K562 (cell line): ENCODE results near the gene HOXD1. TPM values are rescaled to one million over a fixed set of nuclear protein-coding genes. Genes with fewer than 3 reads are reported as not detected.

Source experiments
- ATAC-seq: fragments of 200-7000 bp; cut with Tn5 transposase; 3 replicates; pipeline ENCODE4 v1.9.1; 2020; ENCODE audit warnings: moderate library complexity
- BruUV-seq: library from RNA; stranded (reverse); fragments of 400-500 nt; replicated peaks from 2 replicates; lab custom pipeline; 2021; lab: Mats Ljungman, UMichigan
- CTCF ChIA-PET: fragments of 300-600 bp; formaldehyde crosslinking; extraction: SDS; loops from one replicate; lab custom pipeline; 2021; ENCODE audit warnings: low intra/inter-chr PET ratio; lab: Yijun Ruan, JAX
- POLR2A ChIA-PET: fragments of 300-600, 350-650 bp; sonication (Branson Sonifier 250); formaldehyde crosslinking; extraction: SDS; loops from one replicate; lab custom pipeline; 2021; ENCODE audit warnings: antibody characterized with exemption, inconsistent platforms; lab: Yijun Ruan, JAX
- DNase-seq, 4 experiments: peaks; one replicate each; pipeline versions ENCODE4 v3.0.0 to v3.0.0-alpha.2; 2011 to 2018; ENCODE audit warnings: low spot score in 3 of 4, mixed read lengths in 3 of 4; ENCODE audit errors: extremely low read depth in 1 of 4
- FAIRE-seq: peaks from 2 replicates; lab custom pipeline; 2011; peaks lifted over from hg19 to GRCh38; lab: Jason Lieb, UNC
- H2AFZ ChIP-seq: 2 replicates; pipeline ENCODE4 v1.6.0; 2011; ENCODE audit warnings: low read depth, low read length, control low read depth, inconsistent platforms
- H3K27ac ChIP-seq: fragments of 200-600 bp; 3 replicates; pipeline ENCODE4 v1.8.0; 2011; ENCODE audit warnings: low read depth, mild to moderate bottlenecking, control low read depth, inconsistent platforms, low read length, moderate library complexity, mixed read lengths; ENCODE audit errors: extremely low read depth
- H3K27me3 ChIP-seq, 2 experiments: fragments of 300-600 bp in 1 of 2; 2 replicates in 1 of 2; 3 replicates in 1 of 2; pipeline versions ENCODE4 v1.6.0 to v1.8.0; 2011; ENCODE audit warnings: inconsistent platforms in 2 of 2, low read length in 2 of 2, mild to moderate bottlenecking in 1 of 2, mixed read lengths in 1 of 2, moderate library complexity in 1 of 2; ENCODE audit not compliant: control insufficient read depth in 2 of 2, insufficient read depth in 2 of 2
- H3K36me3 ChIP-seq: fragments of 300-600 bp; 3 replicates; pipeline ENCODE4 v1.8.0; 2011; ENCODE audit warnings: mild to moderate bottlenecking, low read length, inconsistent platforms; ENCODE audit not compliant: control insufficient read depth, insufficient read depth
- H3K4me1 ChIP-seq, 2 experiments: fragments of 200-600 bp in 1 of 2; replicated peaks in 1 of 2; 2 replicates in 1 of 2; 3 replicates in 1 of 2; pipeline versions ENCODE4 v1.5.1 to v1.8.0; 2011; ENCODE audit warnings: inconsistent platforms in 2 of 2, low read length in 2 of 2, mild to moderate bottlenecking in 1 of 2, mixed read lengths in 1 of 2, moderate library complexity in 1 of 2; ENCODE audit not compliant: control insufficient read depth in 2 of 2, insufficient read depth in 2 of 2
- H3K4me2 ChIP-seq: 2 replicates; pipeline ENCODE4 v1.6.1; 2011; ENCODE audit warnings: low read length, control low read depth, inconsistent platforms, mixed read lengths; ENCODE audit not compliant: insufficient read depth
- H3K4me3 ChIP-seq: fragments of 200-600 bp; sonication (generic), shearing (Covaris generic); 2 replicates; pipeline ENCODE4 v1.5.1; 2016; ENCODE audit warnings: control low read depth, inconsistent platforms
- H3K79me2 ChIP-seq: fragments of 200-600 bp; 3 replicates; pipeline ENCODE4 v1.8.0; 2011; ENCODE audit warnings: low read length, inconsistent platforms; ENCODE audit not compliant: control insufficient read depth, insufficient read depth
- H3K9ac ChIP-seq, 2 experiments: 2 replicates each; pipeline versions ENCODE4 v1.6.0 to v1.6.1; 2011; ENCODE audit warnings: low read depth in 2 of 2, low read length in 2 of 2, control low read depth in 1 of 2, inconsistent platforms in 1 of 2, mild to moderate bottlenecking in 1 of 2, mixed read lengths in 1 of 2; ENCODE audit not compliant: insufficient read depth in 1 of 2
- H3K9me1 ChIP-seq: one replicate; pipeline ENCODE4 v1.6.0; 2011; ENCODE audit warnings: inconsistent platforms, mild to moderate bottlenecking, low read length, moderate library complexity; ENCODE audit not compliant: control insufficient read depth, insufficient read depth
- H3K9me3 ChIP-seq: replicated peaks from 2 replicates; pipeline ENCODE4 v1.5.1; 2011; ENCODE audit warnings: low read depth, low read length, inconsistent platforms; ENCODE audit not compliant: control insufficient read depth, insufficient read depth
- H4K20me1 ChIP-seq: replicated peaks from 2 replicates; pipeline ENCODE4 v1.6.1; 2011; ENCODE audit warnings: low read length, inconsistent platforms, mixed read lengths; ENCODE audit not compliant: control insufficient read depth, insufficient read depth
- CBFA2T2 ChIP-seq: fragments of 450-650 bp; conservative IDR thresholded peaks from 2 replicates; pipeline ENCODE4 v1.6.1; 2017; ENCODE audit warnings: mild to moderate bottlenecking
- ETV1 ChIP-seq: fragments of 450-650 bp; conservative IDR thresholded peaks from 2 replicates; pipeline ENCODE4 v1.6.1; 2016; ENCODE audit warnings: missing genetic modification characterization, control low read depth, low read depth, missing compliant biosample characterization
- KLF16 ChIP-seq: IDR thresholded peaks from 2 replicates; pipeline ENCODE4 v1.6.1; 2016; ENCODE audit warnings: antibody characterized with exemption
- MAFK ChIP-seq: IDR thresholded peaks from 2 replicates; pipeline ENCODE4 v1.6.1; 2011; ENCODE audit warnings: low read length, improper control_type of control experiment
- MCM3 ChIP-seq: fragments of 450-650 bp; IDR thresholded peaks from 2 replicates; pipeline ENCODE4 v1.6.1; 2016
- MCM7 ChIP-seq, 2 experiments: fragments of 450-650 bp; IDR thresholded peaks; 2 replicates each; pipeline ENCODE4 v1.6.1; 2016 to 2018
- OTX1 ChIP-seq: fragments of 450-650 bp; formaldehyde crosslinking; IDR thresholded peaks from 2 replicates; pipeline ENCODE4 v1.4.0; 2022; ENCODE audit warnings: mild to moderate bottlenecking
- PHF20 ChIP-seq: fragments of 450-650 bp; IDR thresholded peaks from 2 replicates; pipeline ENCODE4 v1.6.1; 2018; ENCODE audit not compliant: partially characterized antibody
- PML ChIP-seq: IDR thresholded peaks from 2 replicates; pipeline ENCODE4 v1.6.1; 2012; ENCODE audit warnings: low read length, inconsistent platforms
- SLC30A9 ChIP-seq: fragments of 250-450 bp; sonication (Bioruptor Pico); IDR thresholded peaks from 2 replicates; pipeline ENCODE4 v1.8.0; 2022; ENCODE audit warnings: mild to moderate bottlenecking, moderate library complexity
- SNRNP70 ChIP-seq: fragments of 200-400 bp; formaldehyde crosslinking; optimal IDR thresholded peaks from 2 replicates; pipeline ENCODE3; 2017; ENCODE audit warnings: low read depth, low read length
- SPI1 ChIP-seq: IDR thresholded peaks from 2 replicates; pipeline ENCODE4 v1.6.1; 2011; ENCODE audit warnings: low read depth, low read length, control low read depth, borderline replicate concordance
- TAF15 ChIP-seq: fragments of 200-400 bp; formaldehyde crosslinking; IDR thresholded peaks from 2 replicates; pipeline ENCODE4 v1.6.1; 2017; ENCODE audit warnings: mild to moderate bottlenecking, low read depth, low read length, moderate library complexity
- U2AF2 ChIP-seq: fragments of 200-400 bp; formaldehyde crosslinking; optimal IDR thresholded peaks from 2 replicates; pipeline ENCODE3; 2017; ENCODE audit warnings: low read depth, mild to moderate bottlenecking, low read length
- ZKSCAN8 ChIP-seq: fragments of 200-800 bp; sonication (Bioruptor generic); IDR thresholded peaks from 2 replicates; pipeline ENCODE4 v1.6.1; 2016; ENCODE audit warnings: missing genetic modification characterization, missing compliant biosample characterization
- ZNF449 ChIP-seq: fragments of 250-450 bp; sonication (Bioruptor Pico); IDR thresholded peaks from 2 replicates; pipeline ENCODE4 v1.8.0; 2022; ENCODE audit warnings: moderate library complexity, mild to moderate bottlenecking, inconsistent platforms
- ZNF766 ChIP-seq: fragments of 200-800 bp; sonication (Bioruptor generic); conservative IDR thresholded peaks from 2 replicates; pipeline ENCODE4 v1.6.1; 2016; ENCODE audit warnings: missing genetic modification characterization, missing compliant biosample characterization
- WGBS: fragments of 100-300 bp; shearing (Covaris generic); methylation state at CpG from one replicate; pipeline ENCODE4 v1.1.6; 2016; ENCODE audit warnings: low coverage, mixed read lengths; ENCODE audit not compliant: insufficient coverage; ENCODE audit errors: missing lambda C conversion rate; 5-methylcytosine and 5-hydroxymethylcytosine counted together
- in situ Hi-C: fragments of 300-500 bp; cut with MboI; formaldehyde crosslinking; loops from 4 replicates; pipeline ENCODE4 v1.15.0; 2018; ENCODE audit warnings: inconsistent platforms, mixed read lengths
- intact Hi-C: fragments of 100-400 bp; cut with micrococcal nuclease; formaldehyde crosslinking; loops from 2 replicates; pipeline ENCODE4 v1.14.2; 2022
- polyA plus RNA-seq, 8 experiments: library from polyadenylated mRNA; depleted of rRNA in 4 of 8; stranded (reverse) in 5 of 8; unstranded in 3 of 8; fragments of >200 nt; fragmentation: Nextera tagmentation in 2 of 8; fragmentation: Illumina TruSeq in 1 of 8; extraction: Ambion mirVana in 2 of 8; extraction: Trizol in 1 of 8; gene quantifications; 2 replicates each; pipeline versions ENCODE4 v1.2.1 to v1.2.3, GENCODE V29; 2011 to 2014; ENCODE audit warnings: inconsistent platforms in 1 of 8, missing spikeins in 1 of 8
- total RNA-seq, 7 experiments: library from RNA; depleted of rRNA in 6 of 7; stranded (reverse); fragments of >200 nt in 6 of 7; fragmentation: Illumina TruSeq in 2 of 7; extraction: Trizol in 2 of 7; gene quantifications; 2 replicates each; pipeline versions ENCODE4 v1.2.1 to v1.2.3, GENCODE V29; 2011 to 2021; ENCODE audit warnings: low replicate concordance in 1 of 7
- TF ChIP-seq, protein P1 (sequence below): fragments of 450-650 bp; IDR thresholded peaks from 2 replicates; pipeline ENCODE4 v1.7.0; 2016; ENCODE audit warnings: borderline replicate concordance

Gene HOXD1
- total and polyA plus RNA-seq, 9 of the 15 experiments (the other 6 are each of a cell fraction or from before 2014, with no cell fraction given), result not detected

DNA sequence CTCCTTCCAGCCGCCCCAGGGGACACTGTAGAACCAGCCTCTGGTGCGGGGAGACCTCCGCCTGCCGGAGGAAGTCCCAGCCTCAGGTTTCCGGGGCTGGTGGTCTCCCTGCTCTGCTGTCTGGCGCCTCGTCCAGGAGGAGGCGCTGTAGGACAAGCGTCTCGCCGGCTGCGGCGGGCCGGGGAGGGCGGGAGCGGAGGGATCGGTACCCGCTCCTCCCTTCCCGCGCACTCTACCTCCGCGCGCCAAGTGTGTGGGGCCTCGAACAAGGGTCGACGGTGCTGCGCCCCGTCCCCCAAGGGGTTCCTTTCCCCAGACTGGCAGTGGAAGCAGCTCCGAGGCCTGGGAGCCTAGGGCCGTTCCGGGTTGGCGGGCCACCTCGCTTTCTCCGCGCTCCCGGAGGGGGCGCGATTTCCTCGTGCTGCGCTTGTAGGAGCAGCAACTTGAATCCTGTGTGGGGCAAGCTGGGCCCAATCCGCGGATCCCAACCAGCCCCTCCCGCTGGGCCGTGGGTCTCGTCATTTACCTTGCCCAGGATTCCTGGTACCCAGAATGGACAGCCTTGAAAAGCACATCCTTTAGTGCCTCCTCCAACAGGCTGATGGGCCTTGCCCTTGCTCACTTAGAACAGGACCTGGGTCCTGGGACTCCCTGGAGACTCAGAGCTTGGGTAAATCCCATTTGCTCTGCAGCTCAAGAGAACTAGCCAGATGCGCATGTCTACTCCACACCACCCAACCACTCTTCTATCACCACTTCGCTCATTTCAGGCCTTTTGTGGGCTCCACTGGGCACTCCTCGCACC lies 47.8 kb upstream of the HOXD1 start:
- Histone ChIP-seq H3K9ac (peak overlapping the region; percentile 13 to 88; a peak in 3 of 4 replicates), H3K9me1 (no peaks in the 10 kb centered on the region), H3K27me3 (peaks cover 22 to 40% of the 10 kb centered on the region in 2 experiments; a peak in 4 of 5 replicates), H3K79me2 (no peaks in the 10 kb centered on the region), H3K36me3 (no peaks in the 10 kb centered on the region), H3K4me2 (peak overlapping the region; percentile 73), H4K20me1 (no peaks in the 10 kb centered on the region; the same call in 1 of the 2 replicates), H3K27ac (no peak overlapping the region), H2AFZ (peak overlapping the region; percentile 92), H3K4me1 (peaks cover 0 to 15% of the 10 kb centered on the region in 2 experiments; a peak in 2 of 5 replicates), H3K4me3 (peak overlapping the region; percentile 51), H3K9me3 (no peaks in the 10 kb centered on the region; the same call in 1 of the 2 replicates)
- ATAC-seq (peak; percentile 98), FAIRE-seq (peak; percentile 79), DNase-seq (peak; percentile 86 to 95 (median 94))
- 5% methylated on average over 46 of the region's 48 CpGs for WGBS
- CTCF ChIA-PET, result interaction anchor here (0.5 to 2.6 kb wide), 11 partner anchors 14 to 1618 kb away, joined by 3 to 40 read pairs (median 6); no protein-coding TSS in a partner anchor
- in situ Hi-C loops (loop anchor here (5.0 to 25.0 kb wide), 3 partner anchors 317 to 1622 kb away; no protein-coding TSS in a partner anchor), intact Hi-C loops (loop anchor here (1.0 to 10.0 kb wide), 6 partner anchors 234 to 1614 kb away; no protein-coding TSS in a partner anchor)
- POLR2A ChIA-PET, result interaction anchor here (0.6 to 1.9 kb wide), 4 partner anchors 8 to 314 kb away, joined by 3 to 7 read pairs (median 4); no protein-coding TSS in a partner anchor
- no TSS peak for BruUV-seq
- no peak for TF ChIP-seq MCM7 (IDR thresholded peaks at IDR 0.05)
- TF ChIP-seq MCM3, result no peak
- TF ChIP-seq PML, result no peak
- no peak for TF ChIP-seq ETV1 (tag)
- no peak for TF ChIP-seq ZKSCAN8 (CRISPR knock-in tag)
- TF ChIP-seq TAF15, result no peak
- TF ChIP-seq SLC30A9 (CRISPR knock-in tag), result no peak
- no peak for TF ChIP-seq SNRNP70
- no peak for TF ChIP-seq ZNF766
- TF ChIP-seq MAFK, result no peak
- TF ChIP-seq ZNF449, result no peak
- no peak for TF ChIP-seq U2AF2
- 0 out of 2 replicates have a peak, but pooled peaks have one; percentile 23 for TF ChIP-seq SPI1
- no peak for TF ChIP-seq OTX1 (CRISPR knock-in tag)
- 0 out of 2 replicates have a peak, but pooled peaks have one; percentile 32 for TF ChIP-seq KLF16
- TF ChIP-seq, protein P1, sequence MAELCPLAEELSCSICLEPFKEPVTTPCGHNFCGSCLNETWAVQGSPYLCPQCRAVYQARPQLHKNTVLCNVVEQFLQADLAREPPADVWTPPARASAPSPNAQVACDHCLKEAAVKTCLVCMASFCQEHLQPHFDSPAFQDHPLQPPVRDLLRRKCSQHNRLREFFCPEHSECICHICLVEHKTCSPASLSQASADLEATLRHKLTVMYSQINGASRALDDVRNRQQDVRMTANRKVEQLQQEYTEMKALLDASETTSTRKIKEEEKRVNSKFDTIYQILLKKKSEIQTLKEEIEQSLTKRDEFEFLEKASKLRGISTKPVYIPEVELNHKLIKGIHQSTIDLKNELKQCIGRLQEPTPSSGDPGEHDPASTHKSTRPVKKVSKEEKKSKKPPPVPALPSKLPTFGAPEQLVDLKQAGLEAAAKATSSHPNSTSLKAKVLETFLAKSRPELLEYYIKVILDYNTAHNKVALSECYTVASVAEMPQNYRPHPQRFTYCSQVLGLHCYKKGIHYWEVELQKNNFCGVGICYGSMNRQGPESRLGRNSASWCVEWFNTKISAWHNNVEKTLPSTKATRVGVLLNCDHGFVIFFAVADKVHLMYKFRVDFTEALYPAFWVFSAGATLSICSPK, result no peak
- TF ChIP-seq PHF20, result peak; percentile 27
- TF ChIP-seq CBFA2T2, result no peak
